H1 (cell line): ENCODE measurements around the gene TPPP3. TPM values are rescaled to one million over a fixed set of nuclear protein-coding genes. Genes with fewer than 3 reads are reported as not detected.

ENCODE experiments used
- BCL11A ChIP-seq, 2 experiments: IDR thresholded peaks; one replicate each; pipeline ENCODE4 v1.6.1; 2011; ENCODE audit warnings: low read depth in 2 of 2, low read length in 2 of 2, mild to moderate bottlenecking in 2 of 2
- CHD7 ChIP-seq: fragments of 300-600 bp; sonication (generic); IDR thresholded peaks from 2 replicates; pipeline ENCODE4 v1.7.1; 2012; ENCODE audit warnings: low read length, moderate library complexity, mild to moderate bottlenecking, inconsistent platforms; ENCODE audit not compliant: insufficient replicate concordance
- CTBP2 ChIP-seq: IDR thresholded peaks from 2 replicates; pipeline ENCODE4 v1.7.0; 2011; ENCODE audit warnings: borderline replicate concordance, mild to moderate bottlenecking, moderate library complexity, mixed read lengths, low read length; ENCODE audit not compliant: insufficient read depth, insufficient read length
- KDM4A ChIP-seq: IDR thresholded peaks from one replicate; pipeline ENCODE4 v1.7.1; 2012; ENCODE audit warnings: low read depth, mild to moderate bottlenecking, moderate library complexity, low read length, inconsistent platforms; ENCODE audit not compliant: severe bottlenecking
- POLR2A ChIP-seq, 2 experiments: IDR thresholded peaks; 1 replicate in 1 of 2; 2 replicates in 1 of 2; pipeline ENCODE4 v1.6.1; 2011; ENCODE audit warnings: low read depth in 2 of 2, low read length in 2 of 2, mild to moderate bottlenecking in 2 of 2; ENCODE audit errors: control extremely low read depth in 1 of 2
- SAP30 ChIP-seq: fragments of 300-600 bp; sonication (generic); IDR thresholded peaks from 2 replicates; pipeline ENCODE4 v1.7.1; 2012; ENCODE audit warnings: low read length, moderate library complexity, mild to moderate bottlenecking, inconsistent platforms; ENCODE audit not compliant: insufficient read depth, insufficient replicate concordance
- SP4 ChIP-seq: IDR thresholded peaks from 2 replicates; pipeline ENCODE4 v1.6.1; 2012; ENCODE audit warnings: low read length, inconsistent platforms
- TAF1 ChIP-seq: IDR thresholded peaks from 2 replicates; pipeline ENCODE4 v1.6.1; 2011; ENCODE audit warnings: mild to moderate bottlenecking, low read depth, low read length
- TBP ChIP-seq: IDR thresholded peaks from 2 replicates; pipeline ENCODE4 v1.6.1; 2011; ENCODE audit warnings: low read depth, low read length, improper control_type of control experiment
- TCF12 ChIP-seq: IDR thresholded peaks from 2 replicates; pipeline ENCODE4 v1.6.1; 2011; ENCODE audit warnings: low read depth, mild to moderate bottlenecking, low read length
- polyA plus RNA-seq, 7 experiments: library from polyadenylated mRNA; depleted of rRNA in 3 of 7; stranded (reverse) in 5 of 7; unstranded in 2 of 7; fragments of >200 nt in 5 of 7; fragments of 200-250 nt in 2 of 7; gene quantifications; 1 replicate in 5 of 7; 2 replicates in 1 of 7; 4 replicates in 1 of 7; pipeline versions ENCODE4 v1.2.1 to v1.2.3, GENCODE V29; 2011 to 2013; ENCODE audit warnings: missing spikeins in 2 of 7, mixed read lengths in 2 of 7
- total RNA-seq: library from RNA; stranded (reverse); fragmentation: NEBNext Ultra II Directional; extraction: Animal tissue kit (Norgen Biotek cat#: 25700); gene quantifications from 2 replicates; pipeline ENCODE4 v1.2.1, GENCODE V29; 2021

The TPPP3 gene
- total and polyA plus RNA-seq, 2 of the 8 experiments (the other 6 are each of a cell fraction or from before 2014, with no cell fraction given) = 0.77 to 1.0 TPM

GRCh38 chr16:67415872-67416793 is 22.8 kb upstream of the TPPP3 start, which contains the start of gene ZDHHC1 (continued):
- TF ChIP-seq BCL11A (IDR thresholded peaks at IDR 0.05; ENCODE audit: low read depth in 2 of 2, low read length in 2 of 2) (no peak), KDM4A (peak; percentile 79), POLR2A (IDR thresholded peaks at IDR 0.05; ENCODE audit: control extremely low read depth in 1 of 2, low read depth in 2 of 2, low read length in 2 of 2) (peak in 1 of 2 experiments; percentile 37; a peak in 1 of 3 replicates), SP4 (no peak), CTBP2 (no peak), SAP30 (no peak), TBP (no peak; the same call in 1 of the 2 replicates), TCF12 (no peak), CHD7 (no peak), TAF1 (no peak)
